GM19467 (cell line): ENCODE data around the gene SND1.

Experiments
- ATAC-seq: cut with Tn5 transposase; IDR thresholded peaks from one replicate; pipeline ENCODE4 v1.9.1; 2021; ENCODE audit warnings: mild to moderate bottlenecking, moderate library complexity; ENCODE audit not compliant: unreplicated experiment

SND1 gene

GRCh38 chr7:127651556-127652332 is at the start of gene SND1:
SND1 (plus strand) TSS chr7:127652194; CDS start chr7:127652374, 180 bp downstream.
- ATAC-seq, result peak; percentile 95

GRCh38 chr7:127608446-127608845 is 43.5 kb upstream of the SND1 start:
- ATAC-seq, result no peak

GRCh38 chr7:127609297-127609696 is 42.7 kb upstream of the SND1 start:
- no peak for ATAC-seq

GRCh38 chr7:127612263-127612662 is 39.7 kb upstream of the SND1 start:
- no peak for ATAC-seq

GRCh38 chr7:127616724-127617123 is 35.3 kb upstream of the SND1 start:
- no peak for ATAC-seq

- no peak for ATAC-seq
Measured at GRCh38 chr7:127618042-127618441, 34.0 kb upstream of the SND1 start, which contains the start of gene PAX4. PAX4 (minus strand) TSS chr7:127618142; CDS start chr7:127615928, 2,214 bp downstream.

- no peak for ATAC-seq
Measured at GRCh38 chr7:127618775-127619174, 33.2 kb upstream of the SND1 start.

GRCh38 chr7:127619681-127620405 is 32.2 kb upstream of the SND1 start:
- ATAC-seq, result no peak

- ATAC-seq, result no peak
Measured at GRCh38 chr7:127620406-127621233, 31.4 kb upstream of the SND1 start.

GRCh38 chr7:127625331-127625730 is 26.7 kb upstream of the SND1 start:
- no peak for ATAC-seq

- no peak for ATAC-seq
Measured at GRCh38 chr7:127628445-127628844, 23.5 kb upstream of the SND1 start.

- peak; percentile 53 for ATAC-seq
Measured at GRCh38 chr7:127629268-127629854, 22.6 kb upstream of the SND1 start.

GRCh38 chr7:127632276-127632910 is 19.6 kb upstream of the SND1 start:
- ATAC-seq, result no peak

GRCh38 chr7:127635659-127636285 is 16.2 kb upstream of the SND1 start:
- no peak for ATAC-seq

GRCh38 chr7:127638197-127638596 is 13.8 kb upstream of the SND1 start:
- ATAC-seq, result no peak

GRCh38 chr7:127644484-127644883 is 7.5 kb upstream of the SND1 start:
- no peak for ATAC-seq

GRCh38 chr7:127647636-127648035 is 4.4 kb upstream of the SND1 start:
- ATAC-seq, result no peak

- ATAC-seq, result no peak
Measured at GRCh38 chr7:127648986-127649385, 3.0 kb upstream of the SND1 start.

GRCh38 chr7:127650847-127651555 is 993 bp upstream of the SND1 start:
- no peak for ATAC-seq
